A549 (cell line): ENCODE data around the gene MSANTD1. TPM values are rescaled to one million over a fixed set of nuclear protein-coding genes. Genes with fewer than 3 reads are reported as not detected.

Source experiments
- ATAC-seq, 2 experiments: fragments of 200-7000 bp in 1 of 2; fragments of >200 bp in 1 of 2; cut with Nextera tagmentation in 1 of 2; cut with Tn5 transposase in 1 of 2; 3 replicates each; pipeline versions ENCODE4 v1.8.0 to v1.9.1; 2018 to 2020; ENCODE audit warnings: mild to moderate bottlenecking in 1 of 2, moderate library complexity in 1 of 2
- CTCF ChIA-PET: fragments of 300-600 bp; sonication (Branson Sonifier 250); formaldehyde crosslinking; extraction: SDS; loops from one replicate; lab custom pipeline; 2021; ENCODE audit warnings: antibody characterized with exemption, inconsistent platforms; lab: Yijun Ruan, JAX
- POLR2A ChIA-PET: fragments of 350-600 bp; formaldehyde crosslinking; extraction: SDS; loops from one replicate; lab custom pipeline; 2021; ENCODE audit warnings: antibody characterized with exemption, inconsistent platforms; lab: Yijun Ruan, JAX
- DNase-seq, 2 experiments: peaks; one replicate each; pipeline versions ENCODE4 v3.0.0 to v3.0.0-alpha.2; 2011 to 2016; ENCODE audit warnings: low read depth in 1 of 2, low spot score in 1 of 2
- FAIRE-seq: peaks from 2 replicates; lab custom pipeline; 2011; peaks lifted over from hg19 to GRCh38; lab: Jason Lieb, UNC
- H3K27ac ChIP-seq, 2 experiments: fragments of >200 bp; sonication (Bioruptor Twin); formaldehyde crosslinking; 3 replicates each; pipeline ENCODE4 v1.5.1; 2016 to 2017
- H3K4me1 ChIP-seq: fragments of >200 bp; sonication (Bioruptor Twin); formaldehyde crosslinking; 3 replicates; pipeline ENCODE4 v1.6.1; 2016
- H3K4me2 ChIP-seq: fragments of >200 bp; sonication (Bioruptor Twin); formaldehyde crosslinking; 3 replicates; pipeline ENCODE4 v1.6.1; 2016
- H3K4me3 ChIP-seq: fragments of >200 bp; sonication (Bioruptor Twin); formaldehyde crosslinking; 3 replicates; pipeline ENCODE4 v1.5.1; 2016
- H3K9me3 ChIP-seq: fragments of >200 bp; sonication (Bioruptor Twin); formaldehyde crosslinking; 3 replicates; pipeline ENCODE4 v1.6.1; 2016
- CBX8 ChIP-seq: fragments of 200-600 bp; sonication (generic); IDR thresholded peaks from 2 replicates; pipeline ENCODE4 v1.6.1; 2016
- CHD2 ChIP-seq: fragments of 150-350 bp; IDR thresholded peaks from 2 replicates; pipeline ENCODE4 v1.6.1; 2014; ENCODE audit warnings: low read length; ENCODE audit not compliant: partially characterized antibody
- EHMT2 ChIP-seq: fragments of 200-600 bp; sonication (generic); IDR thresholded peaks from 2 replicates; pipeline ENCODE4 v1.6.1; 2016; ENCODE audit warnings: antibody characterized with exemption, low read depth, mild to moderate bottlenecking, moderate library complexity
- ESRRA ChIP-seq: fragments of 150-350 bp; IDR thresholded peaks from 2 replicates; pipeline ENCODE4 v1.6.1; 2014; ENCODE audit warnings: mild to moderate bottlenecking, low read length, borderline replicate concordance
- FOSB ChIP-seq: fragments of 250-450 bp; sonication (Bioruptor Pico); IDR thresholded peaks from 2 replicates; pipeline ENCODE4 v1.5.0; 2020; ENCODE audit warnings: mild to moderate bottlenecking, moderate library complexity
- GATA3 ChIP-seq: IDR thresholded peaks from 2 replicates; pipeline ENCODE4 v1.6.1; 2012; ENCODE audit warnings: borderline replicate concordance
- HOXB5 ChIP-seq: fragments of 250-450 bp; sonication (Bioruptor Pico); IDR thresholded peaks from 2 replicates; pipeline ENCODE4 v1.5.0; 2020; ENCODE audit warnings: mild to moderate bottlenecking, moderate library complexity
- JUN ChIP-seq, 2 experiments: fragments of >200 bp; sonication (Bioruptor Twin); formaldehyde crosslinking; IDR thresholded peaks; 2 replicates in 1 of 2; 3 replicates in 1 of 2; pipeline ENCODE4 v1.6.1; 2016 to 2017
- KDM1A ChIP-seq: fragments of 200-600 bp; sonication (generic); IDR thresholded peaks from 2 replicates; pipeline ENCODE4 v1.6.1; 2016; ENCODE audit warnings: low read depth, mild to moderate bottlenecking
- KDM5A ChIP-seq: fragments of 200-600 bp; sonication (generic); IDR thresholded peaks from 2 replicates; pipeline ENCODE4 v1.6.1; 2016; ENCODE audit warnings: antibody characterized with exemption, mild to moderate bottlenecking
- MAZ ChIP-seq: fragments of 150-350 bp; IDR thresholded peaks from 2 replicates; pipeline ENCODE4 v1.6.1; 2014; ENCODE audit warnings: antibody characterized with exemption, low read depth, low read length, borderline replicate concordance
- MYC ChIP-seq: IDR thresholded peaks from 2 replicates; pipeline ENCODE4 v1.6.1; 2012; ENCODE audit warnings: mild to moderate bottlenecking, inconsistent platforms, low read length, improper control_type of control experiment, borderline replicate concordance
- NPAS2 ChIP-seq: fragments of 250-450 bp; sonication (Bioruptor Pico); IDR thresholded peaks from 2 replicates; pipeline ENCODE4 v1.8.0; 2022; ENCODE audit warnings: mild to moderate bottlenecking, moderate library complexity, borderline replicate concordance
- POLR2AphosphoS2 ChIP-seq: conservative IDR thresholded peaks from 2 replicates; pipeline ENCODE4 v1.6.1; 2012; ENCODE audit warnings: low read length, improper control_type of control experiment, inconsistent platforms
- RCOR1 ChIP-seq: fragments of 150-350 bp; IDR thresholded peaks from 2 replicates; pipeline ENCODE4 v1.6.1; 2014; ENCODE audit warnings: antibody characterized with exemption, low read length, low read depth
- TFCP2L1 ChIP-seq: fragments of 250-450 bp; sonication (Bioruptor Pico); IDR thresholded peaks from 2 replicates; pipeline ENCODE4 v1.5.0; 2021; ENCODE audit warnings: mild to moderate bottlenecking
- TP53 ChIP-seq: fragments of 250-450 bp; sonication (Bioruptor Pico); IDR thresholded peaks from 2 replicates; pipeline ENCODE4 v1.5.0; 2021; ENCODE audit warnings: mild to moderate bottlenecking, moderate library complexity
- ZFP36 ChIP-seq: fragments of 450-650 bp; IDR thresholded peaks from 2 replicates; pipeline ENCODE4 v1.6.1; 2014; ENCODE audit warnings: borderline replicate concordance; ENCODE audit not compliant: partially characterized antibody
- ZNF302 ChIP-seq: fragments of 250-450 bp; sonication (Bioruptor Pico); IDR thresholded peaks from 2 replicates; pipeline ENCODE4 v1.9.0; 2021; ENCODE audit warnings: inconsistent platforms, mild to moderate bottlenecking, moderate library complexity
- WGBS: methylation state at CpG from one replicate; pipeline ENCODE4 v1.1.6; 2017; ENCODE audit errors: missing lambda C conversion rate; 5-methylcytosine and 5-hydroxymethylcytosine counted together
- polyA plus RNA-seq, 4 experiments: library from polyadenylated mRNA; depleted of rRNA in 3 of 4; stranded (reverse); fragments of >200 nt; fragmentation: RNase III in 1 of 4; extraction: RNeasy Plus Mini Kit Qiagen cat#74134 plus additional on column Dnase treatment in 1 of 4; gene quantifications; 2 replicates in 3 of 4; 3 replicates in 1 of 4; pipeline ENCODE4 v1.2.3, GENCODE V29; 2011 to 2017
- TF ChIP-seq, protein P1 (sequence below): fragments of >200 bp; sonication (Bioruptor Twin); formaldehyde crosslinking; IDR thresholded peaks from 3 replicates; pipeline ENCODE4 v1.5.1; 2016
- TF ChIP-seq, protein P2 (sequence below): IDR thresholded peaks from 2 replicates; pipeline ENCODE4 v1.6.1; 2012
- TF ChIP-seq, protein P3 (sequence below): fragments of >200 bp; sonication (Bioruptor Twin); formaldehyde crosslinking; IDR thresholded peaks from 2 replicates; pipeline ENCODE4 v1.6.1; 2016
- TF ChIP-seq, protein P4 (sequence below): fragments of 250-450 bp; sonication (Bioruptor Pico); IDR thresholded peaks from 2 replicates; pipeline ENCODE4 v1.5.0; 2020; ENCODE audit warnings: low read depth, mild to moderate bottlenecking, moderate library complexity
- TF ChIP-seq, protein P5 (sequence below): fragments of 250-450 bp; sonication (Bioruptor Pico); IDR thresholded peaks from 2 replicates; pipeline ENCODE4 v1.5.0; 2021; ENCODE audit warnings: mild to moderate bottlenecking, moderate library complexity, borderline replicate concordance
- TF ChIP-seq, protein P6 (sequence below): fragments of 150-350 bp; IDR thresholded peaks from 2 replicates; pipeline ENCODE4 v1.6.1; 2014; ENCODE audit warnings: low read depth, mild to moderate bottlenecking, low read length
- TF ChIP-seq, protein P7 (sequence below): fragments of 450-650 bp; IDR thresholded peaks from 2 replicates; pipeline ENCODE4 v1.6.1; 2014; ENCODE audit warnings: antibody characterized with exemption

Gene MSANTD1
- polyA plus RNA-seq, 2 of the 4 experiments (the other 2 are of a cell fraction): 0.08 to 0.12 TPM

DNA sequence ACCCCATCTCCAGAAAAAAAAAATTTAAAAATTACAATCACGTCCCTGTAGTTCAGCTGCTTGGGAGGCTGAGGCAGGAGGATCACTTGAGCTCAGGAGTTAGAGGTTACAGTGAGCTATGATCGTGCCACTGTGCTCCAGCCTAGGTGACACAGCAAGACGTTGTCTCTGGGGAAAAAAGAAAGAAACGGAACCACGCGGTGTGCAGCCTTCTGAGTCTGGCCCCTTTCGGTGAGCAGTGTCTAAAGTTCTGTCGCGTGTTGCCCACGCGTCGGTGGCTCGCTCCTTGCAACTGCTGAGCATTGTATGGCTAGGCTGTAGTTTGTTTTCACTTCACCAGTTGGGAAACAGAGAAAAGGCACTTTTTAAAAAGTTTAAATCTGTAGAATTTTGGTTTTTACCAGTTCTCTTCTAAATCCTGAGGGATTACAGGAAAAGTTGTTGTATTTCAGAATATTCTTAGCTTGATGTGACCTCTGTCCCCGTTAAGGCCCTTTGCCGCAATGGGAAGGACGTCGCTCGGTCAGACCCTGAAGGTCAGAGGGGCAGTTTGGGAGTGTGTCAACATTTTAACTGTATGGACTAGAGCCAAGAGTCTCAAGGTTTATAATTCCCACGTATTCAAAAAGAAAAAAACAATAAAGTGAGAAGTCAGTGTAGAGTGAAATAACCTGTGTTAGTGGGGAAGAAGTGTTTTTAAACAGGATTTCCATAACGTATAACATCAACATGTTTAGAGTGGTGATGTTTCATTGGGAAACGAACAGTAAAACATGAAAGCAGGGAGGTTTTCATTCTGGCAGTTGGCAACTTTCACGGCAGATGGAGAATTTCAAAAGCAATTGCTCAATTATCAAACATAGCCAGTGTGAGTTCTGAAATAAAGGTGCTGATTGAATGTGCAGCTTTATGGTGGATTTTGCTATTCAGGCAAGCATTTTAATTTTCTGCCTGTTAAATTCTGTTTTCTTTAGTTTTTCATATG is 45.8 kb upstream of the MSANTD1 start:
- DNase-seq (no peak), FAIRE-seq (no peak), ATAC-seq (no peak)
- Histone ChIP-seq H3K27ac (no peak overlapping the region), H3K4me1 (no peaks in the 10 kb centered on the region), H3K4me3 (no peak overlapping the region), H3K9me3 (no peaks in the 10 kb centered on the region), H3K4me2 (no peak overlapping the region)
- CTCF ChIA-PET: interaction anchor here (1.1 to 1.7 kb wide), 2 partner anchors 10 to 15 kb away, joined by 3 to 6 read pairs; no protein-coding TSS in a partner anchor
- POLR2A ChIA-PET: no interaction called here
- 91% methylated on average over 22 of the region's 22 CpGs for WGBS
- TF ChIP-seq JUN (IDR thresholded peaks at IDR 0.05) (no peak), CBX8 (no peak), POLR2AphosphoS2 (no peak), NPAS2 (CRISPR knock-in tag) (no peak), KDM1A (no peak), HOXB5 (no peak)
- TF ChIP-seq, protein P1, sequence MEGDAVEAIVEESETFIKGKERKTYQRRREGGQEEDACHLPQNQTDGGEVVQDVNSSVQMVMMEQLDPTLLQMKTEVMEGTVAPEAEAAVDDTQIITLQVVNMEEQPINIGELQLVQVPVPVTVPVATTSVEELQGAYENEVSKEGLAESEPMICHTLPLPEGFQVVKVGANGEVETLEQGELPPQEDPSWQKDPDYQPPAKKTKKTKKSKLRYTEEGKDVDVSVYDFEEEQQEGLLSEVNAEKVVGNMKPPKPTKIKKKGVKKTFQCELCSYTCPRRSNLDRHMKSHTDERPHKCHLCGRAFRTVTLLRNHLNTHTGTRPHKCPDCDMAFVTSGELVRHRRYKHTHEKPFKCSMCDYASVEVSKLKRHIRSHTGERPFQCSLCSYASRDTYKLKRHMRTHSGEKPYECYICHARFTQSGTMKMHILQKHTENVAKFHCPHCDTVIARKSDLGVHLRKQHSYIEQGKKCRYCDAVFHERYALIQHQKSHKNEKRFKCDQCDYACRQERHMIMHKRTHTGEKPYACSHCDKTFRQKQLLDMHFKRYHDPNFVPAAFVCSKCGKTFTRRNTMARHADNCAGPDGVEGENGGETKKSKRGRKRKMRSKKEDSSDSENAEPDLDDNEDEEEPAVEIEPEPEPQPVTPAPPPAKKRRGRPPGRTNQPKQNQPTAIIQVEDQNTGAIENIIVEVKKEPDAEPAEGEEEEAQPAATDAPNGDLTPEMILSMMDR: no peak

DNA sequence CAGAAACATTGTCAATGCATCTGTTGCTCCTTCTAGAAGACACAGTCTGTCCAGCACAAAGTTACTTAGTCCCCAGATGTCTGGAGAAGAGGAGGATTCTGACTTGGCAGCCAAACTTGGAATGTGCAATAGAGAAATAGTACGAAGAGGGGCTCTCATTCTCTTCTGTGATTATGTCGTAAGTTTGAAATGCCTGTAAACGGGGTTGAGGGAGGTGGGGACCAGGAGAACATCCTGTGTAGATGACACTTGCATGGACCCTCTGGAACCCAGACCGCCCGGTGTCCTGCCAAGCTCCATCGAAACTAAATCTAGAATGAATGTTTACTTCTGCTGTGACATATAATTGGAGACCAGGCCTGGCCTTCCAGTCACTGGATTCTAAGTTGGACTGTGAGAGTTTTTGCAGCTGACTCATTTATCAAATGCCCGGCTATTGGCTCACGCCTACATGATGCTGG is 45.0 kb upstream of the MSANTD1 start:
- H3K4me1 ChIP-seq: no peaks in the 10 kb centered on the region
- no peak overlapping the region for H3K27ac ChIP-seq
- no peaks in the 10 kb centered on the region for H3K9me3 ChIP-seq
- FAIRE-seq (no peak), DNase-seq (no peak), ATAC-seq (no peak)
- WGBS: 89% methylated on average over 8 of the region's 8 CpGs
- H3K4me3 ChIP-seq: no peak overlapping the region
- CTCF ChIA-PET: interaction anchor here (1.7 kb wide), 1 partner anchor 11 kb away, joined by 6 read pairs; no protein-coding TSS in a partner anchor
- POLR2A ChIA-PET: no interaction called here
- no peak for TF ChIP-seq KDM5A
- TF ChIP-seq, protein P2, sequence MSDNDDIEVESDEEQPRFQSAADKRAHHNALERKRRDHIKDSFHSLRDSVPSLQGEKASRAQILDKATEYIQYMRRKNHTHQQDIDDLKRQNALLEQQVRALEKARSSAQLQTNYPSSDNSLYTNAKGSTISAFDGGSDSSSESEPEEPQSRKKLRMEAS: no peak
- no peak for TF ChIP-seq TP53 (CRISPR knock-in tag)
- TF ChIP-seq, protein P3, sequence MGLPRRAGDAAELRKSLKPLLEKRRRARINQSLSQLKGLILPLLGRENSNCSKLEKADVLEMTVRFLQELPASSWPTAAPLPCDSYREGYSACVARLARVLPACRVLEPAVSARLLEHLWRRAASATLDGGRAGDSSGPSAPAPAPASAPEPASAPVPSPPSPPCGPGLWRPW: no peak
- TF ChIP-seq, protein P4, sequence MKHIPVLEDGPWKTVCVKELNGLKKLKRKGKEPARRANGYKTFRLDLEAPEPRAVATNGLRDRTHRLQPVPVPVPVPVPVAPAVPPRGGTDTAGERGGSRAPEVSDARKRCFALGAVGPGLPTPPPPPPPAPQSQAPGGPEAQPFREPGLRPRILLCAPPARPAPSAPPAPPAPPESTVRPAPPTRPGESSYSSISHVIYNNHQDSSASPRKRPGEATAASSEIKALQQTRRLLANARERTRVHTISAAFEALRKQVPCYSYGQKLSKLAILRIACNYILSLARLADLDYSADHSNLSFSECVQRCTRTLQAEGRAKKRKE (CRISPR knock-in tag): no peak
- TF ChIP-seq CHD2: no peak
- TF ChIP-seq, protein P5, sequence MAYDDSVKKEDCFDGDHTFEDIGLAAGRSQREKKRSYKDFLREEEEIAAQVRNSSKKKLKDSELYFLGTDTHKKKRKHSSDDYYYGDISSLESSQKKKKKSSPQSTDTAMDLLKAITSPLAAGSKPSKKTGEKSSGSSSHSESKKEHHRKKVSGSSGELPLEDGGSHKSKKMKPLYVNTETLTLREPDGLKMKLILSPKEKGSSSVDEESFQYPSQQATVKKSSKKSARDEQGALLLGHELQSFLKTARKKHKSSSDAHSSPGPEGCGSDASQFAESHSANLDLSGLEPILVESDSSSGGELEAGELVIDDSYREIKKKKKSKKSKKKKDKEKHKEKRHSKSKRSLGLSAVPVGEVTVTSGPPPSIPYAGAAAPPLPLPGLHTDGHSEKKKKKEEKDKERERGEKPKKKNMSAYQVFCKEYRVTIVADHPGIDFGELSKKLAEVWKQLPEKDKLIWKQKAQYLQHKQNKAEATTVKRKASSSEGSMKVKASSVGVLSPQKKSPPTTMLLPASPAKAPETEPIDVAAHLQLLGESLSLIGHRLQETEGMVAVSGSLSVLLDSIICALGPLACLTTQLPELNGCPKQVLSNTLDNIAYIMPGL: no peak
- TF ChIP-seq, protein P6, sequence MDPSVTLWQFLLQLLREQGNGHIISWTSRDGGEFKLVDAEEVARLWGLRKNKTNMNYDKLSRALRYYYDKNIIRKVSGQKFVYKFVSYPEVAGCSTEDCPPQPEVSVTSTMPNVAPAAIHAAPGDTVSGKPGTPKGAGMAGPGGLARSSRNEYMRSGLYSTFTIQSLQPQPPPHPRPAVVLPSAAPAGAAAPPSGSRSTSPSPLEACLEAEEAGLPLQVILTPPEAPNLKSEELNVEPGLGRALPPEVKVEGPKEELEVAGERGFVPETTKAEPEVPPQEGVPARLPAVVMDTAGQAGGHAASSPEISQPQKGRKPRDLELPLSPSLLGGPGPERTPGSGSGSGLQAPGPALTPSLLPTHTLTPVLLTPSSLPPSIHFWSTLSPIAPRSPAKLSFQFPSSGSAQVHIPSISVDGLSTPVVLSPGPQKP: no peak
- no peak for TF ChIP-seq MAZ
- TF ChIP-seq EHMT2: no peak
- TF ChIP-seq MYC: no peak
- no peak for TF ChIP-seq ZNF302 (CRISPR knock-in tag)
- TF ChIP-seq RCOR1: no peak
- TF ChIP-seq ESRRA: no peak
- no peak for TF ChIP-seq FOSB (CRISPR knock-in tag)
- no peak for TF ChIP-seq GATA3
- TF ChIP-seq, protein P7, sequence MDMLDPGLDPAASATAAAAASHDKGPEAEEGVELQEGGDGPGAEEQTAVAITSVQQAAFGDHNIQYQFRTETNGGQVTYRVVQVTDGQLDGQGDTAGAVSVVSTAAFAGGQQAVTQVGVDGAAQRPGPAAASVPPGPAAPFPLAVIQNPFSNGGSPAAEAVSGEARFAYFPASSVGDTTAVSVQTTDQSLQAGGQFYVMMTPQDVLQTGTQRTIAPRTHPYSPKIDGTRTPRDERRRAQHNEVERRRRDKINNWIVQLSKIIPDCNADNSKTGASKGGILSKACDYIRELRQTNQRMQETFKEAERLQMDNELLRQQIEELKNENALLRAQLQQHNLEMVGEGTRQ: no peak
- no peak for TF ChIP-seq TFCP2L1 (CRISPR knock-in tag)
- no peak for TF ChIP-seq ZFP36
- TF ChIP-seq JUN (IDR thresholded peaks at IDR 0.05): no peak
- H3K4me2 ChIP-seq: no peak overlapping the region
